ENCODE results near the gene TSPOAP1. TPM values are rescaled to one million over a fixed set of nuclear protein-coding genes. Genes with fewer than 3 reads are reported as not detected.

TSPOAP1 gene
- total and polyA plus RNA-seq, 10 of the 15 experiments (the other 5 are each of a cell fraction or from before 2014, with no cell fraction given) = 0.58 to 16.4 (median 4.2) TPM; not detected in 1

- TF ChIP-seq ZBTB40 (IDR thresholded peaks at IDR 0.05; ENCODE audit: borderline replicate concordance) (no peak), EGR1 (IDR thresholded peaks at IDR 0.05; ENCODE audit: borderline replicate concordance in 1 of 2, low read depth in 2 of 2, low read length in 2 of 2) (no peak), CBFB (IDR thresholded peaks at IDR 0.05; ENCODE audit: low read depth) (no peak), ELK1 (IDR thresholded peaks at IDR 0.05; ENCODE audit: low read depth, low read length) (no peak), SMC3 (IDR thresholded peaks at IDR 0.05; ENCODE audit: borderline replicate concordance, low read length) (peak; percentile 94), ZBED1 (IDR thresholded peaks at IDR 0.05; ENCODE audit: borderline replicate concordance) (no peak), SREBF1 (IDR thresholded peaks at IDR 0.05; ENCODE audit: low read length) (no peak), PAX8 (IDR thresholded peaks at IDR 0.05) (no peak), TARDBP (IDR thresholded peaks at IDR 0.05; ENCODE audit: borderline replicate concordance) (no peak), RAD51 (IDR thresholded peaks at IDR 0.05) (no peak), SMAD5 (IDR thresholded peaks at IDR 0.05; ENCODE audit: low read depth) (no peak), BRCA1 (IDR thresholded peaks at IDR 0.05; ENCODE audit: low read depth, low read length) (no peak), KLF5 (IDR thresholded peaks at IDR 0.05; ENCODE audit: partially characterized antibody) (no peak), FOXM1 (IDR thresholded peaks at IDR 0.05; ENCODE audit: low read depth, low read length) (no peak), MEF2B (IDR thresholded peaks at IDR 0.05; ENCODE audit: partially characterized antibody, poor library complexity, severe bottlenecking) (no peak), ZZZ3 (IDR thresholded peaks at IDR 0.05; ENCODE audit: control insufficient read depth, insufficient read length, low read depth) (no peak), RELB (IDR thresholded peaks at IDR 0.05; ENCODE audit: low read depth) (no peak), NFYB (IDR thresholded peaks at IDR 0.05; ENCODE audit: insufficient read depth, low read depth, low read length) (no peak), PML (IDR thresholded peaks at IDR 0.05; ENCODE audit: low read length) (no peak), NFXL1 (IDR thresholded peaks at IDR 0.05; ENCODE audit: borderline replicate concordance) (no peak), IRF3 (IDR thresholded peaks at IDR 0.05) (no peak), FOS (IDR thresholded peaks at IDR 0.05; ENCODE audit: borderline replicate concordance, extremely low read depth, insufficient read length) (no peak), TCF12 (IDR thresholded peaks at IDR 0.05; ENCODE audit: low read depth, low read length) (no peak), RB1 (IDR thresholded peaks at IDR 0.05; ENCODE audit: borderline replicate concordance) (no peak), TAF1 (IDR thresholded peaks at IDR 0.05; ENCODE audit: borderline replicate concordance, low read depth, low read length) (no peak)
Observed at GRCh38 chr17:58317421-58318064, 11.1 kb downstream of the TSPOAP1 start (continued).

Data from GM12878 (cell line).